ENCODE results near the gene LFNG.

GRCh38 chr7:2502647-2502966 lies 17.0 kb upstream of the LFNG start:
- TF ChIP-seq, protein P1, sequence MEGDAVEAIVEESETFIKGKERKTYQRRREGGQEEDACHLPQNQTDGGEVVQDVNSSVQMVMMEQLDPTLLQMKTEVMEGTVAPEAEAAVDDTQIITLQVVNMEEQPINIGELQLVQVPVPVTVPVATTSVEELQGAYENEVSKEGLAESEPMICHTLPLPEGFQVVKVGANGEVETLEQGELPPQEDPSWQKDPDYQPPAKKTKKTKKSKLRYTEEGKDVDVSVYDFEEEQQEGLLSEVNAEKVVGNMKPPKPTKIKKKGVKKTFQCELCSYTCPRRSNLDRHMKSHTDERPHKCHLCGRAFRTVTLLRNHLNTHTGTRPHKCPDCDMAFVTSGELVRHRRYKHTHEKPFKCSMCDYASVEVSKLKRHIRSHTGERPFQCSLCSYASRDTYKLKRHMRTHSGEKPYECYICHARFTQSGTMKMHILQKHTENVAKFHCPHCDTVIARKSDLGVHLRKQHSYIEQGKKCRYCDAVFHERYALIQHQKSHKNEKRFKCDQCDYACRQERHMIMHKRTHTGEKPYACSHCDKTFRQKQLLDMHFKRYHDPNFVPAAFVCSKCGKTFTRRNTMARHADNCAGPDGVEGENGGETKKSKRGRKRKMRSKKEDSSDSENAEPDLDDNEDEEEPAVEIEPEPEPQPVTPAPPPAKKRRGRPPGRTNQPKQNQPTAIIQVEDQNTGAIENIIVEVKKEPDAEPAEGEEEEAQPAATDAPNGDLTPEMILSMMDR (IDR thresholded peaks at IDR 0.05) = no peak
- TF ChIP-seq POLR2AphosphoS5 (IDR thresholded peaks at IDR 0.05) (no peak), POLR2A (IDR thresholded peaks at IDR 0.05) (no peak), EP300 (IDR thresholded peaks at IDR 0.05) (no peak)
